Cardiac fibroblast (primary cell): ENCODE results near the gene G6PC3.

Experiments used
- DNase-seq, 2 donors: peaks; one replicate each; pipeline versions ENCODE4 v3.0.0 to v3.0.0-alpha.2; 2010; ENCODE audit warnings: low read depth in 2 of 2
- H3K4me3 ChIP-seq, 2 donors: replicated peaks in 1 of 2; 1 replicate in 1 of 2; 2 replicates in 1 of 2; pipeline ENCODE4 v1.5.1; 2011; ENCODE audit warnings: low read depth in 2 of 2, low read length in 2 of 2, mild to moderate bottlenecking in 2 of 2, moderate library complexity in 1 of 2
- TF ChIP-seq, protein P1 (sequence below): IDR thresholded peaks from one replicate; pipeline ENCODE4 v1.5.1; 2011; ENCODE audit warnings: low read depth, mild to moderate bottlenecking, low read length, inconsistent platforms

Gene G6PC3

GRCh38 chr17:44124118-44124438, 53.5 kb downstream of the G6PC3 start:
- TF ChIP-seq, protein P1, sequence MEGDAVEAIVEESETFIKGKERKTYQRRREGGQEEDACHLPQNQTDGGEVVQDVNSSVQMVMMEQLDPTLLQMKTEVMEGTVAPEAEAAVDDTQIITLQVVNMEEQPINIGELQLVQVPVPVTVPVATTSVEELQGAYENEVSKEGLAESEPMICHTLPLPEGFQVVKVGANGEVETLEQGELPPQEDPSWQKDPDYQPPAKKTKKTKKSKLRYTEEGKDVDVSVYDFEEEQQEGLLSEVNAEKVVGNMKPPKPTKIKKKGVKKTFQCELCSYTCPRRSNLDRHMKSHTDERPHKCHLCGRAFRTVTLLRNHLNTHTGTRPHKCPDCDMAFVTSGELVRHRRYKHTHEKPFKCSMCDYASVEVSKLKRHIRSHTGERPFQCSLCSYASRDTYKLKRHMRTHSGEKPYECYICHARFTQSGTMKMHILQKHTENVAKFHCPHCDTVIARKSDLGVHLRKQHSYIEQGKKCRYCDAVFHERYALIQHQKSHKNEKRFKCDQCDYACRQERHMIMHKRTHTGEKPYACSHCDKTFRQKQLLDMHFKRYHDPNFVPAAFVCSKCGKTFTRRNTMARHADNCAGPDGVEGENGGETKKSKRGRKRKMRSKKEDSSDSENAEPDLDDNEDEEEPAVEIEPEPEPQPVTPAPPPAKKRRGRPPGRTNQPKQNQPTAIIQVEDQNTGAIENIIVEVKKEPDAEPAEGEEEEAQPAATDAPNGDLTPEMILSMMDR = no peak

More at GRCh38 chr17:44124118-44124438, 53.5 kb downstream of the G6PC3 start:
- H3K4me3 ChIP-seq = peak overlapping the region; percentile 60 to 76
- no peak for DNase-seq
